SJCRH30 (cell line): Measurements from ENCODE around the gene SLC15A3. TPM values are rescaled to one million over a fixed set of nuclear protein-coding genes. Genes with fewer than 3 reads are reported as not detected.

Source experiments
- DNase-seq, 2 experiments: peaks; one replicate each; pipeline ENCODE4 v3.0.0-alpha.2; 2015 to 2020
- H3K27ac ChIP-seq: fragments of 250-450 bp; sonication (Bioruptor Pico); 2 replicates; pipeline ENCODE4 v1.5.1; 2020; ENCODE audit warnings: mild to moderate bottlenecking, moderate library complexity
- H3K27me3 ChIP-seq: fragments of 250-450 bp; sonication (Bioruptor Pico); 2 replicates; pipeline ENCODE4 v1.5.1; 2020; ENCODE audit warnings: mild to moderate bottlenecking, moderate library complexity
- H3K36me3 ChIP-seq: fragments of 250-450 bp; sonication (Bioruptor Pico); 2 replicates; pipeline ENCODE4 v1.5.1; 2020; ENCODE audit warnings: mild to moderate bottlenecking, moderate library complexity
- H3K4me1 ChIP-seq: fragments of 250-450 bp; sonication (Bioruptor Pico); 2 replicates; pipeline ENCODE4 v1.5.1; 2020; ENCODE audit warnings: mild to moderate bottlenecking, moderate library complexity
- H3K4me3 ChIP-seq: fragments of 250-450 bp; sonication (Bioruptor Pico); 2 replicates; pipeline ENCODE4 v1.5.1; 2020; ENCODE audit warnings: mild to moderate bottlenecking, moderate library complexity
- H3K9me3 ChIP-seq: fragments of 250-450 bp; sonication (Bioruptor Pico); replicated peaks from 2 replicates; pipeline ENCODE4 v1.5.1; 2020; ENCODE audit warnings: mild to moderate bottlenecking, moderate library complexity
- total RNA-seq: library from RNA; depleted of rRNA; stranded (reverse); fragments of >200 nt; shearing (Covaris generic); gene quantifications from 2 replicates; pipeline ENCODE4 v1.2.3, GENCODE V29; 2014

Gene SLC15A3
- total RNA-seq, 1 experiment from 2014 or later: 1.6 TPM

- Histone ChIP-seq H3K27me3 (no peaks in the 10 kb centered on the region), H3K9me3 (no peaks in the 10 kb centered on the region), H3K36me3 (peaks cover 4% of the 10 kb centered on the region; the same call in 1 of the 2 replicates), H3K27ac (no peak overlapping the region), H3K4me1 (no peaks in the 10 kb centered on the region), H3K4me3 (no peak overlapping the region)
- no peak for DNase-seq
These were observed 18.4 kb downstream of the SLC15A3 start for GRCh38 chr11:60933416-60934123.

- Histone ChIP-seq H3K4me1 (no peaks in the 10 kb centered on the region), H3K9me3 (no peaks in the 10 kb centered on the region), H3K27ac (no peak overlapping the region), H3K36me3 (peaks cover 7% of the 10 kb centered on the region; the same call in 1 of the 2 replicates), H3K27me3 (no peaks in the 10 kb centered on the region), H3K4me3 (no peak overlapping the region)
- no peak for DNase-seq
These were observed 19.2 kb downstream of the SLC15A3 start for GRCh38 chr11:60932605-60933356.

- Histone ChIP-seq H3K4me3 (no peak overlapping the region), H3K36me3 (peaks cover 7% of the 10 kb centered on the region; the same call in 1 of the 2 replicates), H3K27me3 (no peaks in the 10 kb centered on the region), H3K4me1 (no peaks in the 10 kb centered on the region), H3K9me3 (no peaks in the 10 kb centered on the region), H3K27ac (no peak overlapping the region)
- DNase-seq: no peak
These were observed 20.1 kb downstream of the SLC15A3 start for GRCh38 chr11:60931917-60932316.

GRCh38 chr11:60930394-60930793 is 21.6 kb downstream of the SLC15A3 start:
- H3K4me1 ChIP-seq: peaks cover 5% of the 10 kb centered on the region; the same call in 1 of the 2 replicates
- DNase-seq: no peak
- no peaks in the 10 kb centered on the region for H3K27me3 ChIP-seq

GRCh38 chr11:60929764-60930163 is 22.2 kb downstream of the SLC15A3 start:
- no peak for DNase-seq
- no peaks in the 10 kb centered on the region for H3K9me3 ChIP-seq
- H3K36me3 ChIP-seq: peaks cover 7% of the 10 kb centered on the region; the same call in 1 of the 2 replicates

More at GRCh38 chr11:60930394-60930793, 21.6 kb downstream of the SLC15A3 start:
- Histone ChIP-seq H3K36me3 (peaks cover 7% of the 10 kb centered on the region; the same call in 1 of the 2 replicates), H3K9me3 (no peaks in the 10 kb centered on the region), H3K27ac (no peak overlapping the region), H3K4me3 (no peak overlapping the region)

GRCh38 chr11:60928563-60929001 is 23.4 kb downstream of the SLC15A3 start:
- Histone ChIP-seq H3K27me3 (no peaks in the 10 kb centered on the region), H3K27ac (no peak overlapping the region), H3K4me3 (no peak overlapping the region), H3K4me1 (peaks cover 11% of the 10 kb centered on the region; the same call in 1 of the 2 replicates), H3K9me3 (no peaks in the 10 kb centered on the region), H3K36me3 (peaks cover 7% of the 10 kb centered on the region; the same call in 1 of the 2 replicates)
- no peak for DNase-seq

More at GRCh38 chr11:60929764-60930163, 22.2 kb downstream of the SLC15A3 start:
- H3K4me3 ChIP-seq: no peak overlapping the region
- H3K27me3 ChIP-seq: no peaks in the 10 kb centered on the region
- H3K27ac ChIP-seq: no peak overlapping the region
- peaks cover 8% of the 10 kb centered on the region; the same call in 1 of the 2 replicates for H3K4me1 ChIP-seq

- Histone ChIP-seq H3K27ac (no peak overlapping the region), H3K27me3 (no peaks in the 10 kb centered on the region), H3K36me3 (peaks cover 7% of the 10 kb centered on the region; the same call in 1 of the 2 replicates), H3K4me1 (peaks cover 11% of the 10 kb centered on the region; the same call in 1 of the 2 replicates), H3K4me3 (no peak overlapping the region), H3K9me3 (no peaks in the 10 kb centered on the region)
- DNase-seq: no peak
These were observed 24.4 kb downstream of the SLC15A3 start for GRCh38 chr11:60927600-60927999.

GRCh38 chr11:60927061-60927592 is 24.8 kb downstream of the SLC15A3 start:
- no peak for DNase-seq
- peaks cover 11% of the 10 kb centered on the region; the same call in 1 of the 2 replicates for H3K4me1 ChIP-seq
- H3K27me3 ChIP-seq: no peaks in the 10 kb centered on the region
- H3K9me3 ChIP-seq: no peaks in the 10 kb centered on the region
- H3K4me3 ChIP-seq: no peak overlapping the region
- peaks cover 10% of the 10 kb centered on the region; the same call in 1 of the 2 replicates for H3K36me3 ChIP-seq
- no peak overlapping the region for H3K27ac ChIP-seq

GRCh38 chr11:60926500-60926899 is 25.5 kb downstream of the SLC15A3 start:
- H3K36me3 ChIP-seq: peaks cover 10% of the 10 kb centered on the region; the same call in 1 of the 2 replicates
- no peak for DNase-seq
- H3K9me3 ChIP-seq: no peaks in the 10 kb centered on the region

GRCh38 chr11:60925868-60926267 is 26.1 kb downstream of the SLC15A3 start:
- Histone ChIP-seq H3K9me3 (no peaks in the 10 kb centered on the region), H3K27ac (no peak overlapping the region), H3K4me3 (peak overlapping the region; percentile 95; the same call in 1 of the 2 replicates), H3K27me3 (no peaks in the 10 kb centered on the region), H3K4me1 (peaks cover 11% of the 10 kb centered on the region; the same call in 1 of the 2 replicates), H3K36me3 (peaks cover 7% of the 10 kb centered on the region; the same call in 1 of the 2 replicates)
- no peak for DNase-seq

More at GRCh38 chr11:60926500-60926899, 25.5 kb downstream of the SLC15A3 start:
- no peak overlapping the region for H3K27ac ChIP-seq
- peaks cover 11% of the 10 kb centered on the region; the same call in 1 of the 2 replicates for H3K4me1 ChIP-seq
- no peaks in the 10 kb centered on the region for H3K27me3 ChIP-seq
- H3K4me3 ChIP-seq: no peak overlapping the region

GRCh38 chr11:60924906-60925853 is 26.8 kb downstream of the SLC15A3 start:
- peaks cover 10% of the 10 kb centered on the region; the same call in 1 of the 2 replicates for H3K36me3 ChIP-seq
- H3K9me3 ChIP-seq: no peaks in the 10 kb centered on the region
- peak; percentile 26 to 48 for DNase-seq
- peak overlapping the region; percentile 95 for H3K4me3 ChIP-seq
- H3K4me1 ChIP-seq: peaks cover 11% of the 10 kb centered on the region; the same call in 1 of the 2 replicates
- peak overlapping the region; percentile 43 for H3K27ac ChIP-seq
- no peaks in the 10 kb centered on the region for H3K27me3 ChIP-seq

GRCh38 chr11:60924110-60924905 is 27.7 kb downstream of the SLC15A3 start, which contains the start of gene TMEM132A:
Gene TMEM132A (plus strand): TSS chr11:60924460. CDS start chr11:60924634, 174 bp downstream.
- peak; percentile 80 to 81 for DNase-seq
- H3K27ac ChIP-seq: peak within 1 kb of the TSS; percentile 43

GRCh38 chr11:60923800-60924109 is 28.2 kb downstream of the SLC15A3 start:
- H3K27ac ChIP-seq: no peak overlapping the region

More at GRCh38 chr11:60924110-60924905, 27.7 kb downstream of the SLC15A3 start, which contains the start of gene TMEM132A:
- Histone ChIP-seq H3K4me1 (peaks cover 11% of the 10 kb centered on the region; the same call in 1 of the 2 replicates), H3K9me3 (no peaks in the 10 kb centered on the region), H3K27me3 (no peaks in the 10 kb centered on the region), H3K4me3 (peak within 1 kb of the TSS; percentile 95), H3K36me3 (peaks cover 19% of the 10 kb centered on the region; the same call in 1 of the 2 replicates)

More at GRCh38 chr11:60923800-60924109, 28.2 kb downstream of the SLC15A3 start:
- no peaks in the 10 kb centered on the region for H3K27me3 ChIP-seq
- H3K4me1 ChIP-seq: peaks cover 11% of the 10 kb centered on the region; the same call in 1 of the 2 replicates
- no peaks in the 10 kb centered on the region for H3K9me3 ChIP-seq
- peaks cover 20% of the 10 kb centered on the region; the same call in 1 of the 2 replicates for H3K36me3 ChIP-seq
- peak overlapping the region; percentile 95 for H3K4me3 ChIP-seq
- no peak for DNase-seq
